Mucosa of stomach (tissue), 1 donor: ENCODE results near the gene TPM3.
"Not testable (repeated sequence)": the region's sequence is repeated elsewhere in the genome, so short reads cannot be mapped to it uniquely, and the experiment has no call there.

ENCODE experiments used
- H3K27me3 ChIP-seq: one replicate; pipeline ENCODE4 v1.7.0; 2013; ENCODE audit warnings: mild to moderate bottlenecking, low read length; ENCODE audit not compliant: control insufficient read depth, insufficient read depth
- H3K36me3 ChIP-seq: one replicate; pipeline ENCODE4 v1.7.0; 2013; ENCODE audit warnings: low read length; ENCODE audit not compliant: control insufficient read depth, insufficient read depth
- H3K4me1 ChIP-seq: one replicate; pipeline ENCODE4 v1.7.0; 2013; ENCODE audit warnings: mild to moderate bottlenecking, low read length; ENCODE audit not compliant: control insufficient read depth, insufficient read depth
- H3K4me3 ChIP-seq: one replicate; pipeline ENCODE4 v1.7.0; 2013; ENCODE audit warnings: low read length
- H3K9ac ChIP-seq: one replicate; pipeline ENCODE4 v1.7.0; 2013; ENCODE audit warnings: mild to moderate bottlenecking, low read length, moderate library complexity
- H3K9me3 ChIP-seq: one replicate; pipeline ENCODE4 v1.7.0; 2013; ENCODE audit warnings: mild to moderate bottlenecking, low read length, moderate library complexity; ENCODE audit not compliant: control insufficient read depth
- donor health status: Pancreatic carcinoma.

TPM3 gene

GRCh38 chr1:154129391-154129970, 62.4 kb downstream of the TPM3 start:
- H3K9me3 ChIP-seq = no peaks in the 10 kb centered on the region
- no peaks in the 10 kb centered on the region for H3K36me3 ChIP-seq
- H3K4me3 ChIP-seq = no peak overlapping the region
- no peak overlapping the region for H3K9ac ChIP-seq
- H3K27me3 ChIP-seq = no peaks in the 10 kb centered on the region
- H3K4me1 ChIP-seq = no peaks in the 10 kb centered on the region

DNA sequence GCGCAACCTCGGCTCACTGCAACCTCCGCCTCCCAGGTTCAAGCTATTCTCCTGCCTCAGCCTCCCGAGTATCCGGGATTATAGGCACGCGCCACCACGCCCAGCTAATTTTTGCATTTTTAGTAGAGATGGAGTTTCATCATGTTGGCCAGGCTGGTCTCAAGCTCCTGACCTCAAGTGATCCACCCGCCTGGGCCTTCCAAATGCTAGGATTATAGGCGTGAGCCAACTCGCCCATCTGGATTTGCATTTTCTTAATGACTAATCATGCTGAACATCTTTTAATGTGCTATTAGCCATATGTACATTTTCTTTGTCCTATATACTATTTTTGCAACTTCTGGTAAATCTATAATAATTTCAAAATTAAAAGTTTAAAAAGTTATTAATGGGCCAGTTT, 68.7 kb downstream of the TPM3 start:
- not testable (repeated sequence) for H3K9me3 ChIP-seq, H3K4me3 ChIP-seq, H3K27me3 ChIP-seq, H3K36me3 ChIP-seq, H3K9ac ChIP-seq, H3K4me1 ChIP-seq

DNA sequence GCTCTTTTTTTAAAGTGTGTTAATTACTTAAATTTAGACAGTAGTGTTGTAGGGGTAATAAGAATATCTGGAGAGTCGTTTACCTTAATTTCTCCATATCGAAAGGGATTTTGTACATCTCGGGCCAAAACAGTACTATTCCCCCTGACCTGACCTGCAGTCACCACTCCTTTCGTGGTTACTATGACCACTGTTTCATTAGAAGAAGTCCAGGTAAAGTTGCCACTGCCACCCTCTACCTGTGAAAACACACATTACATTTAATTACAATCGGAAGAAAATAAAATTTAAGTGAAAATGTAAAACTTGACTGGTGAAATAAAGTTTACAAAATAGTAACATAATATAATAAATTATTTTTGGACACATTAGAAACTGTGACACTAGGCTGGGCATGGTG, 74.3 kb downstream of the TPM3 start:
- H3K9me3 ChIP-seq = no peaks in the 10 kb centered on the region
- H3K9ac ChIP-seq = no peak overlapping the region
- H3K4me1 ChIP-seq = peaks cover 7% of the 10 kb centered on the region
- H3K36me3 ChIP-seq = no peaks in the 10 kb centered on the region
- no peak overlapping the region for H3K4me3 ChIP-seq
- H3K27me3 ChIP-seq = no peaks in the 10 kb centered on the region

DNA sequence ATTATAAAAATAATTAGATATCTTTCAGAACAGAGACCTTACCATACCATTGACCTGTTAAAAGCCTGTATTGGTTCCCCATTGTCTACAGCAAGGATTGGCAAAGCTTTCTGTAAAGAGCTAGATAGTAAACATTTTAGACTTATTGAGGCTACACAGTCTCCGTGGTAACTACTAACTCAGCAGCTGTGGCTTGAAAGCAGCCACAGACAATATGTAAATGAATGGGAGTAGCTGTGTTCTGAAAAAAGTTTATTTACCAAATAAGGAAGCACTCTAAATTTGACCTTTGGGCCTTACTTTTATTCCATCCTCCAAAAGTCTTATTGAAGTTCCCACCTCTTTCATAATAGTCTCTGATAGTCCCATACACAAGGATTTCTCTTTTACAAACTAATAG, 76.7 kb downstream of the TPM3 start:
- Histone ChIP-seq H3K27me3 (no peaks in the 10 kb centered on the region), H3K9me3 (no peaks in the 10 kb centered on the region), H3K4me3 (no peak overlapping the region), H3K36me3 (no peaks in the 10 kb centered on the region), H3K4me1 (peaks cover 7% of the 10 kb centered on the region), H3K9ac (no peak overlapping the region)
